HG03571 (cell line): Measurements from ENCODE around the gene VSTM2B.
"Not testable (repeated sequence)": the region's sequence is repeated elsewhere in the genome, so short reads cannot be mapped to it uniquely, and the experiment has no call there.

Experiments
- ATAC-seq: cut with Tn5 transposase; IDR thresholded peaks from one replicate; pipeline ENCODE4 v1.9.1; 2021; ENCODE audit not compliant: unreplicated experiment

The VSTM2B gene

GRCh38 chr19:29544656-29545360 lies 19.0 kb downstream of the VSTM2B start:
- ATAC-seq = no peak

- not testable (repeated sequence) for ATAC-seq
Observed at GRCh38 chr19:29545447-29545846, 19.7 kb downstream of the VSTM2B start.

GRCh38 chr19:29545866-29546582 lies 20.2 kb downstream of the VSTM2B start:
- ATAC-seq = no peak

- ATAC-seq = no peak
Observed at GRCh38 chr19:29546583-29547190, 20.9 kb downstream of the VSTM2B start.

DNA sequence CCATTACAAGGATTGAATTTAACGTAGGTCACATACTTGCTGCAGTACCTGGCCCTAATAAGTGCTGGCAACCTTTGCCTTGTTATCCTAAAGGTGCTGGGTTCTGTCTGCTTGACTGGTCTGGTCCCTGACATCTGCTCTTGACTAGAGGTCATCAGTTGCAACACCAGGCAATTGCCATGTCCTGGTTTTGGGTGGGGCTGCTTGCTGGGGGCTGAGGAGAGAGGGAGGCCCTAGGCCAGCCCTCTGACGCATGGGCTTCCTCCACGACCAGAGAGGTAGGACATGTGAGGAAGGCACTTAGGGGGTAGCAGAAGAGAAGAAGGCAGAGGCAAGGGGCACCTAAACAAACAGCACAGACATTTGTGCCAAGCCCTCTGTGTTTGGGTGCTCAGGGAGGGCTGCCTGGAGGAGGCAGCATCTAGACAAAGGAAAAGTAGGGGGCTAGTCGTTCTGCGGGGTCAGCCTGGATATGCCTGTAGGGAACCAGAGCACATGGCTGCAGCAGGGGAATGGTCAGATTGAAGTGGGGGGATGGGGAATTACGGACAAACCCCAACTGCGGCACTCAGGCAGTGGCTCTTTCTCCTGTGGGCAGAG lies 21.7 kb downstream of the VSTM2B start:
- no peak for ATAC-seq

DNA sequence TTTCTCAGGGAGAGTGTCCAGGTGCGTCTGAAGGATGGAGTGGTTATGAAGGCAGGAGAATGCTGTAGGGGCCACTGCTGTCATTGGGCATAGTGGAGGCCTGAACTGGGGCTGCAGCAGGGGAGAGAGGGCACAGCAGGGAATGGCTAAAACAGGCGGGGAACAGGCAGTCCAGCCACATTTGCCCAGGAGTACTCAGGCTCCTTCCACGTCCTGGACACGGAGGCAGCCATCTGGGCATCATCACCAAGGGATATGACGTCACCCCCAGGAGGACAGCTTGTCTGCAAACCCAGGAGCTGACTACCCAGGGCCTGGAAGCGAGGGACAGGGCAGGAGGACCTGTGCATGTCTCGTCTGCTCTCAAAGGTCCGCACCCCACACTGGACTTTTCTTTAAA lies 22.2 kb downstream of the VSTM2B start:
- no peak for ATAC-seq

- ATAC-seq = no peak
Observed at GRCh38 chr19:29548483-29549085, 22.8 kb downstream of the VSTM2B start.

- ATAC-seq = no peak
Observed at GRCh38 chr19:29549105-29550070, 23.6 kb downstream of the VSTM2B start.

GRCh38 chr19:29550896-29551295 lies 25.1 kb downstream of the VSTM2B start:
- no peak for ATAC-seq

DNA sequence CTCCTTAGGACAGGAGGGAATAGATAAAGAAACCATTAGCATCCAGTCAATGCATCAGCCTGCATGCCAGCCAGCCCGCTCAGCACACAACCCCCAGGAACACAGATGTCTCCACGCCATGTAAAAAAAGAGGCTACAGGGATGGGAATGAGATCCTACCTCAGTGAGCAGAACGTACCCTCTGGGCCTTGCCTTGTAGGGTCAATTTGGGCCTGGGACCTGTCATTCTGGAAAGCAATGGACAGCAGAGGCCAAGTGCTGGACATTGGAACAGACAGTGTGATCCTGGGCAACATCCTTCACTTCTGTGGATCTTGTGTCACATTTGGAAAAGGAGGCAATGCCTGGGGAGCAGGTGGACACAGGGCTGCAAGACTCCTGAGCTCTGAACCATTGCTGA lies 26.0 kb downstream of the VSTM2B start:
- no peak for ATAC-seq

- ATAC-seq = no peak
Observed at GRCh38 chr19:29552454-29553280, 26.9 kb downstream of the VSTM2B start.

- no peak for ATAC-seq
Observed at GRCh38 chr19:29554149-29554548, 28.4 kb downstream of the VSTM2B start.

DNA sequence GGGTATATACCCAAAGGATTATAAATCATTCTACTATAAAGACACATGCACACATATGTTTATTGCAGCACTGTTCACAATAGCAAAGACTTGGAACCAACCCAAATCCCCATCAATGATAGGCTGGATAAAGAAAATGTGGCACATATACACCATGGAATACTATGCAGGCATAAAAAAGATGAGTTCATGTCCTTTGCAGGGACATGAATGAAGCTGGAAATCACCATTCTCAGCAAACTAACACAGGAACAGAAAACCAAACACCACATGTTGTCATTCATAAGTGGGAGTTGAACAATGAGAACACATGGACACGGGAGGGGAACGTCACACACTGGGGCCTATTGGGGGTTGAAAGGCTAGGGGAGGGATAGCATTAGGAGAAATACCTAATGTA lies 33.3 kb downstream of the VSTM2B start:
- ATAC-seq = not testable (repeated sequence)

DNA sequence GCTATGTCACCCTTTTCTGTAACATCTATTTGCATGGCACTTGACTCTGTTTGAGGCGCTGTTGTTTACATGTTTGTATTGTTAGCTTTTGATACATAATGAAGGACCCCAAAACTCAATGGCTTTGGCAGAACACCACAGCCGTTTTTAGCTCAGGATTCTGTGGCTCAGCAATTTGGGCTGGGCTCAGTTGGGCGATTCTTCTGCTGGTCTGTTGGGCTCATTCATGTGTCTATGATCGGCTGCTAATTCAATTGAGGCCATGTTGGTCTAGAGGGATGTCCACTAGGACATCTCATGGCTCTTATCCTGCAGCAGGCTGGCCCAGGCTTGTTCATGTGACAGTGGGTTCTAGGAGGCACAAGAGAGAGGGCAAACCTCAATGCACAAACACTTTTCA lies 33.9 kb downstream of the VSTM2B start:
- ATAC-seq = no peak

GRCh38 chr19:29560313-29561075 lies 34.7 kb downstream of the VSTM2B start:
- no peak for ATAC-seq

GRCh38 chr19:29561601-29562000 lies 35.8 kb downstream of the VSTM2B start:
- ATAC-seq = no peak

DNA sequence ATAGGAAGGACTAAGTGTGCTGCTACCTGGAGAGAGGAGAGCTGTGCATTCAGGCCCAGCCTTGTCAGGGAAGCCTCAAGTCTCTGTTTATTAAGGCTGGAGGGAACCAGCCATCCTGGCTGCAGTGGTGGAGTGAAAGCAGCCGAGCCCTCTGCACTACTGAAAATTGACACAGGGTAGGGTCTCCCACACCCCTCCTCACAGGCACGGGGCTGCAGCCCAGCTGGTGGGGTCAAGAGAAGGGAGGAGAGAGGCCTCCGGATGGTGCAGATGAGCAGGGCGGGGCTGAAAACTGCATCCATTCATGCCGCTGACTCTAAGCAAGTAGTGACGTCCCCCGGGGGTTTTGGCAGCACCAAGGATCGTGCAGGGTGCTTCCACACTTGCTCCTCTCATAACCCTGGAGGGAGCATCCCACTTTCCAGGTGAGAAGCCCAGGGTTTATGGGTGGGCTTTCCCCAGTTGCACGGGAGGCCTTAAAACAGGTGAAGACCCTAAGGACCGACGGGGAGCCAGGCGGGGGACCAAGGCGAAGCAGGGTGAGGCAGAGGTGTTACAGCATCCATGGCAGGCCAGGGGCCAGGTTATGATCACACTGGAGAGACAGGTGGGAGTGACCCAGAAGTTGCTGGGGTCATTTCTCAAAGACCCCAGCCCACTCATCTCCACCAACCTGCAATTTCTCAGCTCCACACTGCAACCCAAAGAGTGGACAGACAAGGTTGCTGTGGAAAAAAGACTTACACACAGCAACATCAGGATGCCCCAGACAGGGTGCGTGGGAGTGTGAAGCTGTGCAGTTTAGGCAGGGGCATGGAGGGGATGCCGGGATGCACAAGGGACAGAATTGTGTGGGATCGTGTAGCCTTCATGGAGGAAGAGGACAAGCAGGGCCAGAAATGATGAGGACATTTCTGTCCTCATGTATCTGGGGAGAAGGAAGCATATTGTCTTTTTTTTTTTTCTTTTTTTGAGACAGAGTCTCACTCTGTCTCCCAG lies 36.8 kb downstream of the VSTM2B start:
- ATAC-seq = no peak
